Left hindlimb (tissue), 1 donor: ENCODE results near the gene GCHFR.

Source experiments
- DNase-seq: peaks from one replicate; pipeline ENCODE4 v3.0.0-alpha.2; 2018

Gene GCHFR

GRCh38 chr15:40776537-40777141 lies 12.8 kb downstream of the GCHFR start:
- peak; percentile 63 for DNase-seq

GRCh38 chr15:40782609-40783227 lies 18.9 kb downstream of the GCHFR start:
- DNase-seq, result no peak

GRCh38 chr15:40785164-40785563 lies 21.3 kb downstream of the GCHFR start:
- no peak for DNase-seq

GRCh38 chr15:40785814-40786213 lies 21.9 kb downstream of the GCHFR start:
- no peak for DNase-seq

DNA sequence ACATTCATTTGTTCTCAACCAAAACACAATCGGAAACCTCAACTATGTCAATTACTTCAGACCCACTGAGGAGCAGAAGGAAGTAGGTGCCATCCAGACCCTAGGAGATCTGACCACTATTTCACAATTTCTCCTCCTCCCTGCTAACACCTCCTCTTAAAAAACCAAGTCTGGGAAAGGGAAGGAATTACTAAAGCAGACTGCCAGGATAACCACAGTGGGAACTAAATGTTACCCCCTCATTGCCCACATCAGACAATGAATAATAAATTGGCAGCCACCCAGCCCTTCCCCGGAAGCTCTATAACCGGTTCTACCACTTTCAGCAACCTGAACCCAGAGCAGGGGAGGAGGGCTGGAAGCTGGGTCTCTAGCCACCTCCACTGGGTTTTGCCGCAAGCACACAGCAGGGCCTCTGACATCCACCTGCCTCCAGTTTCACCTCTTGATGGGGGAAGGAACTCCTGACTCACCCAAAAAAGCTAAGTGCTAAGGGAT lies 23.5 kb downstream of the GCHFR start:
- DNase-seq, result no peak

GRCh38 chr15:40787991-40788390 lies 24.1 kb downstream of the GCHFR start:
- DNase-seq, result no peak

DNA sequence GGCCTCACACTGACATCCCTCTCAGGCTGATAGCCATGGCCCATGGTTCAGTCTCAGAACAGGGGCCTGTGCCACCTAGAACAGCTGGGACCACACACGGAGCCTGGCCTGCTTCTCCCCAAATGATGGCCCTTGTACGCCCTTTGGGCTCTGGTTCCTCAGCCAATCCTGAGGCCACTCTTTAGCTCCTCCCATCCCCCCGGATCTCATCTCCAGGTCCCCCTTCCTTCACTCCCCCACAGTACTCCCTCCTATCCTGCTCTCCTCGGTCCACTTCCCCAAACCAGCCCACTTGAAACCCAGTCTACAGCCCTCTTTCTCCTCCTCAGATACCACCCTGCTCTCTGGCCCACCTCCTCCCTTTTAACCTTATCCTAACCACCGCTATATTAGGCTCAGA lies 25.3 kb downstream of the GCHFR start:
- no peak for DNase-seq

DNA sequence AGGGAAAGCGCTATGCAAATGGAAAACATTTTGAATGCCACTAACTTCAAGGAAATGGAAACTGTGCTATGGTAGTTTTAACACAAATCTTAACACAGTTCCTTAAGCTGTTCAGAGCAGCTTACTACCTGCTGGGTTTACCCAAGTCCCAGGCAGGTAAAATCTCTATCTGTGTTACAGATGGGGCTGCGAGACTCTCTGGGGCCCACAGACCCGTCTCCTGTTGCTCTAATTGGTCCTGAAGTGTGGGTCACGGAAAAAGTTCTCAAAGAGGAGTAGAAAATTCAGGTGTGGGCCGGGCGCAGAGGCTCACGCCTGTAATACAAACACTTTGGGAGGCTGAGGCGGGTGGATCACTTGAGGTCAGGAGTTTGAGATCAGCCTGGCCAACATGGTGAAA lies 26.1 kb downstream of the GCHFR start:
- DNase-seq, result no peak

GRCh38 chr15:40790718-40791117 lies 26.9 kb downstream of the GCHFR start:
- DNase-seq, result no peak

DNA sequence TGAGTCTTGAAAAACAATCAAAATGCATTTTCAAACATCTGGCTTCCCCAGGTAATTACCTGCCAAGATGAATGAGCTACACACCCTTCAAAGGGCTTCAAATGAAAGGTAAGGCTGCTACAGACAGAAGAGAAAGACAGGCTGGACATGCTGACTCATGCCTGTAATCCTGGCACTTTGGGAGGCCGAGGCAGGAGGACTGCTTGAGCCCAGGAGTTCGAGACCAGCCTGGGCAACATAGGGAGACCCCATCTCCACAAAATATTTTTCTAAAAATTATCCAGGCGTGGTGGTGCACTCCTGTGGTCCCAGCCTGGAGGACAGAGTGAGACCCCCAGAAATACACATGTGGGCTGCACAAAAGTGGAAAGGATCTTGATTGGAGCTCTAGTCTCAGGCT lies 28.5 kb downstream of the GCHFR start:
- no peak for DNase-seq

- no peak for DNase-seq
These were observed 29.5 kb downstream of the GCHFR start for GRCh38 chr15:40793216-40793989.

DNA sequence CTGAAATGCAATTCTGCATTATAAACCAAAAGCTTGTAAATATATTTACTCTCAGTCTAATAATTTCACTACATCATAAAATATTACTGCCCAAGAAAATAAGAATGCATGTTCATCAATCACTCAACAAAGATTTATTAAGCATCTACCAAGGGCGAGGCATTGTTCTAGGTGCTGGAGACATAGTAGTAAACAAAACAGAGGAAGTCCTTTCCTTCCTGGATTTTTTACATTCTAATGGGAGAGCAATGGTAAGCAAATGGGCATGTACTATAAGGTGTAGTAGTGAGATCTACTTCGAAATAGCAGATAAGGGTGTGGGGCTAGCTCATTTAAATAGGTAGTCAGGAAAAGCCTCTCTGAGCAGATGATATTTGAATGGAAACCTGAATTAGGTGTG lies 32.2 kb downstream of the GCHFR start:
- no peak for DNase-seq

DNA sequence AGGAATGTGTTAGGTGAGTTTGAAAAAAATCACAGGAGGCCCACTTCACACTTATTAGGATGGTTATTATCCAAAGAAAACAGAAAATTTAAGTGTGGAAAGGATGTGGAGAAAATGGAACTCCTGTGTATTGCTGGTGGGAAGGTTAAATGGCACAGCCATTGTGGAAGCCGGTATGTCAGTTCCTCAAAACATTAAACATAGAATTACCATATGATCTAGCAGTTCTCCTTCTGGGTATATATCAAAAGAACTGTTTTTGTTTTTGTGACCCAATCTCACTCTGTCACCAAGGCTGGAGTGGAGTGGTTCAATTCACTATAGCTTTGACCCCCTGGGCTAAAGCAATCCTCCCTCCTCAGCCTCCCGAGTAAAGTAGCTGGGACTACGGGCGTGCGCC lies 32.6 kb downstream of the GCHFR start:
- no peak for DNase-seq

DNA sequence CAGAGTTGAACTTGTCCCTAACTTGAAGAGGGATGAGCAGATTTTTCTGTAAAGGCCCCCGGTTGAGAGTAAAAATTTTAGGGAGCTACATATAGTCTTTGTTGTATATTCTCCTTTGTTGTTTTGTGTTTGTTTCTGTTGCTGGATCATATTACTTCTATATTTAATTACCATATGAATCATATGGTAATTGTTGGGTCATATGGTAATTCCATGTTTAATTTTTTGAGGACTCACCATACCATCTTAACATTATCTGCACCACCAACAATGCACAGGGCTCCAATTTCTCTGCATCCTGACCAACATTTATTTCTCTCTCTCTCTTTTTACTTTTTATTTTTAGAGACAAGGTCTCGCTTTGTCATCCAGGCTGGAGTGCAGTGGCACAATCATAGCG lies 35.7 kb downstream of the GCHFR start:
- no peak for DNase-seq

DNA sequence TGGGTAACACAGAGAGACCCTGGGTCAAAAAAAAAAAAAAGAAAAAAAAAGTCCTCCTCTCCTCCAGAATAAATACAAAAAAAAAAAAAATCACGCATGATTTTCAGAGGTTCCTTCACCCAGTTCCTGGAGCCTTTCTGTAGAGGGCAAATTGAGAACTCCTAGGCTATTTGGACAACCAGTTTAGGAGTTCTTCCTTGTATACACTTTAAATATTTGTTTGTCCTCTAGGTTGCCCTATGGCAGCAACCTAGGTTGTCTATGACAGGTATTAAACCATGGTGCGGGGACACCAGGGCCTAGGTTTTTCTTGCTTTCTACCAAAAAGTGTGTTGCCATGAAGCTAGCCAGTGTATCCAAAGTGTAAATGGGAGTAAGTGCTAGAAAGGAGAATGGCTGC lies 39.2 kb downstream of the GCHFR start:
- no peak for DNase-seq

DNA sequence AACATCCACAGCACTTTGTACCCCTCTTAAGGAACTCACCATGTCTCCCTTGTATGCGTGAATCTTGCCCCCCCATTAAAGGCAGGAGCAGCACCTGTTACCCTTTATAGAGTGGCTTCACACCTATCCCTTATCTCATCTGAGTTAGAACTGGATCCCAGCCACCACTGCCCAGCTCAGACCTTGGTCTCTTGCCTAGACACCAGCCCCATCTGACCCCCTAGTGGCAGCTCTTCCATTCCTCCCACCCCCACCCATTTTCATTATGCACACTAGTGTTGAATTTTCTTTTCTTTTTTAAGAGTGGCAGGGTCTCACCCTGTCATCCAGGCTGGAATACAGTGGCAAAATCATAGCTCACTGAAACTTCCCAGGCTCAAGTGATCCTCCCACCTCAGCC lies 39.8 kb downstream of the GCHFR start:
- DNase-seq, result no peak

- no peak for DNase-seq
These were observed 42.8 kb downstream of the GCHFR start for GRCh38 chr15:40806672-40807027.

- DNase-seq, result peak; percentile 98
These were observed 43.4 kb downstream of the GCHFR start, which contains the start of the genes DNAJC17 and ZFYVE19 for GRCh38 chr15:40807028-40807887. DNAJC17 (minus strand) TSS chr15:40807473; CDS start chr15:40807446, 27 bp downstream. ZFYVE19 (plus strand) TSS chr15:40807089; CDS start chr15:40807590, 501 bp downstream.

DNA sequence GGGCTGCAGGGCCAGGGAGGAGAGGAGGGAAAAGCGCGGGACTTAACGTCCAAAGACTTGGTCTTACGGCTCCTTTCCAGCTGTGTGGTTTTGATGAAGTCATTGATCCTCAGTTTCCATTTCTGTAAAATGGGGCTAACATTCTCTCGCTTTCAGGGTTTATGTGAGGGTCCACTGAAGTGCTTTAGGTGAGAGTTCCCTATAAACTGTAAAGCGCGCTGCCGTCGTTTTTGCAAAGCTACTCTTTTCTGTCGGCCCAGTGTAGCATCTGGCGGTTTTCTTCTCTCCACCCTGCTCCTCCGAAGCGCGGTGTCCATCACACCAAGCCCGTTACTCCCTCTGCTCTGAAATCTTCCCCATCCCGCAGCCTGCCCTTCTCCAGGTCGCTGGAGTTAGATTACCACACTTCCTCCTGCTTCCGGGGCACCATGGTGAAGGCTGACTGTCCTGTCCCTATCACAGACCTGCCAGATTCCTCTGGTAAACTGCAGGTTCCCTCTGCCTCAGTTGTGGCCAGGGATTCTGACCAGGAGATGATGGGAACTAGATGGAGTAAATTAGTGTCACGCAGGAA lies 44.1 kb downstream of the GCHFR start:
- DNase-seq, result no peak

GRCh38 chr15:40808861-40809450 lies 45.1 kb downstream of the GCHFR start:
- no peak for DNase-seq

GRCh38 chr15:40812721-40813425 lies 49.0 kb downstream of the GCHFR start:
- no peak for DNase-seq
